Skeletal muscle tissue (tissue), 4 donors: ENCODE measurements around the gene TMEM129. TPM values are rescaled to one million over a fixed set of nuclear protein-coding genes. Genes with fewer than 3 reads are reported as not detected.

Experiments used
- H3K27ac ChIP-seq: one replicate; pipeline ENCODE4 v1.7.0; 2013; ENCODE audit warnings: mild to moderate bottlenecking, low read depth, low read length, inconsistent platforms
- H3K27me3 ChIP-seq, 3 donors: one replicate each; pipeline ENCODE4 v1.7.0; 2013; ENCODE audit warnings: low read length in 3 of 3; ENCODE audit not compliant: control insufficient read depth in 3 of 3, insufficient read depth in 3 of 3
- H3K36me3 ChIP-seq, 3 donors: one replicate each; pipeline ENCODE4 v1.7.0; 2013; ENCODE audit warnings: low read length in 3 of 3; ENCODE audit not compliant: control insufficient read depth in 3 of 3, insufficient read depth in 3 of 3
- H3K4me1 ChIP-seq, 3 donors: one replicate each; pipeline ENCODE4 v1.7.0; 2013; ENCODE audit warnings: low read length in 3 of 3, mild to moderate bottlenecking in 3 of 3; ENCODE audit not compliant: control insufficient read depth in 3 of 3, insufficient read depth in 3 of 3
- H3K4me3 ChIP-seq, 3 donors: one replicate each; pipeline ENCODE4 v1.7.0; 2013; ENCODE audit warnings: low read length in 3 of 3
- H3K9ac ChIP-seq, 3 donors: one replicate each; pipeline ENCODE4 v1.7.0; 2013; ENCODE audit warnings: low read length in 3 of 3, mild to moderate bottlenecking in 3 of 3, moderate library complexity in 2 of 3, low read depth in 1 of 3
- H3K9me3 ChIP-seq, 3 donors: one replicate each; pipeline ENCODE4 v1.7.0; 2013; ENCODE audit warnings: low read length in 3 of 3; ENCODE audit not compliant: control insufficient read depth in 3 of 3
- total RNA-seq: library from RNA; depleted of rRNA; stranded (reverse); fragments of >200 nt; gene quantifications from one replicate; pipeline ENCODE4 v1.2.3, GENCODE V29; 2014
- donor health status: Osteomylitis.

The TMEM129 gene
- total RNA-seq, 1 donor from 2014 or later: 7.3 TPM

- H3K36me3 ChIP-seq: no peaks in the 10 kb centered on the region
- no peaks in the 10 kb centered on the region for H3K9me3 ChIP-seq
- peaks cover 0 to 4% (median 0%) of the 10 kb centered on the region in 3 donors for H3K4me1 ChIP-seq
- H3K9ac ChIP-seq: no peak overlapping the region
- H3K27me3 ChIP-seq: peaks cover 0 to 13% (median 7%) of the 10 kb centered on the region in 3 donors
- H3K4me3 ChIP-seq: no peak overlapping the region
- no peak overlapping the region for H3K27ac ChIP-seq
Observed at GRCh38 chr4:1751919-1752283, 30.8 kb upstream of the TMEM129 start.

DNA sequence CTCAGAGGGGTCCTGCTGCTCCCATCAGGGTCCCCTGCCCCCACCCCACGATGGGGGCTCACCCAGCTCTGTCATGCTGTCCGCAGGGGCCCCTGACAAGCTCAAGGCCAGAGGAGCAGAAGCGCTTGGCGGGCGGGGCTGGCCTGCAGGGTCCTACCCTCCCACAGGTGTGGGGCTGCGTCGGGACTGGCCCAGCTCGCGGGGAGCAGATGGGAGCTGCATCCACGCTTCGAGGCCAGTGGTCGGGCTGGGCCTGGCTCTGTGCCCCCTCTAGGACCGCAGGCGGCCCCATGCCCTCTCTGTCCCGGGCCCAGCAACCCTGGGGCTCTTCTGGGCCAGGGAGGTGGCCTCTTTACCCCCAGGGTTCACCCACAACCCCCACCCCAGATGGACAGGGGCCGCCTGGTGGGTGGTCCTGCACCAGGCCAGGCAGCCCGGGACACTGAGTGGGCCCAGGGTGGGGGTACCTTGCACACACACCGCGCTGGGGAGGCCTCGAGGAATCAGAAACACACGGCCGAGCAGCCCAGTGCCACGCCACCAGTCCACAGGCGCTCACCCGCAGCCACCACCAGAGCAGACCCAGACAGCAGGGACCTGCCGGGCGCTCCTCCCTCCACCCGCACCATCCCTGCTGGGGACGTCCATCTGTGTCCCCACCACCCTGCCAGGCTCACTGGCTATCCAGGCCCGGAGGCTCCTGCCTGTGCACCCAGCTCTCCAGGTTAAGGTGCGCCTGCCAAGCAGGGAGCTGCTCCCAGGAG is 30.2 kb upstream of the TMEM129 start:
- Histone ChIP-seq H3K27me3 (peaks cover 0 to 13% (median 7%) of the 10 kb centered on the region in 3 donors), H3K4me1 (peaks cover 0 to 4% (median 0%) of the 10 kb centered on the region in 3 donors), H3K9me3 (no peaks in the 10 kb centered on the region), H3K27ac (no peak overlapping the region), H3K4me3 (no peak overlapping the region), H3K9ac (no peak overlapping the region), H3K36me3 (no peaks in the 10 kb centered on the region)

GRCh38 chr4:1750381-1751154 is 29.4 kb upstream of the TMEM129 start:
- peaks cover 0 to 13% (median 7%) of the 10 kb centered on the region in 3 donors for H3K27me3 ChIP-seq
- H3K4me1 ChIP-seq: peaks cover 0 to 4% (median 0%) of the 10 kb centered on the region in 3 donors
- no peak overlapping the region for H3K4me3 ChIP-seq

DNA sequence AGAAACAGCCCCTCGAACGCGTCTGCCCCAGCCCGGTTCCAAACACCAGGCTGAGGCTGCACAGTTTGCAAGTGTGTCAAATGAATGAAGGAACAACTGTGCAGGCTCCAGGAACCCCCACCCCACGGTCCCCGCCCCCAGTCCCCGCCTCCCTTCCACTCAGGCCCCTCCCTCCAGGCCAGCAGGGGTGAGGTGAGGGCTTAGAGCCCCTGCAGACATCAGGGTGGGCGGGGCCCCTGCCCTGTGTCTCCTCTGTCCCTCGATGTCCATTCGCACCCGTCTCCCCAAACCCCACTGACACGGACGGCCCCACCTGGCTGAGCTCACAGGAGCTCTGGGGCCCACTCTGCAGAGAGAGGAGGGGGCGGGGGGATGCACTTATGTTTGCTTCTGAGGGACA is 28.7 kb upstream of the TMEM129 start:
- H3K9me3 ChIP-seq: no peaks in the 10 kb centered on the region
- peaks cover 0 to 4% (median 0%) of the 10 kb centered on the region in 3 donors for H3K4me1 ChIP-seq
- no peak overlapping the region for H3K4me3 ChIP-seq
- H3K27me3 ChIP-seq: peaks cover 0 to 13% (median 7%) of the 10 kb centered on the region in 3 donors
- H3K9ac ChIP-seq: no peak overlapping the region
- H3K36me3 ChIP-seq: no peaks in the 10 kb centered on the region
- no peak overlapping the region for H3K27ac ChIP-seq

More at GRCh38 chr4:1750381-1751154, 29.4 kb upstream of the TMEM129 start:
- H3K27ac ChIP-seq: no peak overlapping the region
- H3K36me3 ChIP-seq: no peaks in the 10 kb centered on the region
- no peaks in the 10 kb centered on the region for H3K9me3 ChIP-seq
- H3K9ac ChIP-seq: no peak overlapping the region

- Histone ChIP-seq H3K9me3 (no peaks in the 10 kb centered on the region), H3K4me3 (no peak overlapping the region), H3K27ac (no peak overlapping the region), H3K4me1 (peaks cover 0 to 4% (median 0%) of the 10 kb centered on the region in 3 donors), H3K9ac (no peak overlapping the region), H3K27me3 (peaks cover 0 to 13% (median 7%) of the 10 kb centered on the region in 3 donors), H3K36me3 (no peaks in the 10 kb centered on the region)
Observed at GRCh38 chr4:1749370-1749769, 28.2 kb upstream of the TMEM129 start.

DNA sequence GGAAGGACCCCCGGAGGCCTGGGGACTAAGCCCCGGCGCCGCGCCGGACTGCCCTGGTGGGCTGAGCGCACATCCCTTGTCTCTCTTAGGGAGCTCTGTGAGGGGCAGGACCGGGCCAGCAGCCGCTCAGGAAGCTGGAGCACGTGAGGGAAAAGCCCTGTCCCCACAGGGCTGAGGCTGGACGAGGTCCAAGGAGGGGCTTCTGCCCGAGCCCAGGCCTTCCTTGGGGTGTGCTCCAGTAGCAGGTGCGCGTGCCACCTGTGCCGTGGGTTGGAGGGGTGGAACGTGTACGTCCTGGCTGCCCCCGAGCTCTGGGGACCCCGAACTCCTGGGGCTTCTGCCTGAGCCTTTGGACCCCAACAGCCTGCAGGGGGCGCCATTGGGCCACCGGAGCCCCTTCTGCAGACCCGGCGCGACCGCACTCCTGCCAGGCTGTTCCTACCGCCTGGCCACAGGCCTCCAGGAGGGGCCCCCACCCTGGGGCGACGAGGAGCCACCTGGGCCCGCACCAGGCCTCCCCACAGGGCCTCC is 27.4 kb upstream of the TMEM129 start:
- Histone ChIP-seq H3K27ac (no peak overlapping the region), H3K9me3 (no peaks in the 10 kb centered on the region), H3K36me3 (peaks cover 0 to 5% (median 0%) of the 10 kb centered on the region in 3 donors), H3K4me1 (peaks cover 0 to 4% (median 0%) of the 10 kb centered on the region in 3 donors), H3K4me3 (no peak overlapping the region), H3K27me3 (peaks cover 0 to 13% (median 5%) of the 10 kb centered on the region in 3 donors), H3K9ac (no peak overlapping the region)

- Histone ChIP-seq H3K9ac (no peak overlapping the region), H3K4me1 (peaks cover 0 to 4% (median 0%) of the 10 kb centered on the region in 3 donors), H3K27ac (no peak overlapping the region), H3K36me3 (peaks cover 0 to 5% (median 0%) of the 10 kb centered on the region in 3 donors), H3K4me3 (no peak overlapping the region), H3K9me3 (no peaks in the 10 kb centered on the region), H3K27me3 (peaks cover 0 to 13% (median 4%) of the 10 kb centered on the region in 3 donors)
Observed at GRCh38 chr4:1747603-1747967, 26.5 kb upstream of the TMEM129 start.

DNA sequence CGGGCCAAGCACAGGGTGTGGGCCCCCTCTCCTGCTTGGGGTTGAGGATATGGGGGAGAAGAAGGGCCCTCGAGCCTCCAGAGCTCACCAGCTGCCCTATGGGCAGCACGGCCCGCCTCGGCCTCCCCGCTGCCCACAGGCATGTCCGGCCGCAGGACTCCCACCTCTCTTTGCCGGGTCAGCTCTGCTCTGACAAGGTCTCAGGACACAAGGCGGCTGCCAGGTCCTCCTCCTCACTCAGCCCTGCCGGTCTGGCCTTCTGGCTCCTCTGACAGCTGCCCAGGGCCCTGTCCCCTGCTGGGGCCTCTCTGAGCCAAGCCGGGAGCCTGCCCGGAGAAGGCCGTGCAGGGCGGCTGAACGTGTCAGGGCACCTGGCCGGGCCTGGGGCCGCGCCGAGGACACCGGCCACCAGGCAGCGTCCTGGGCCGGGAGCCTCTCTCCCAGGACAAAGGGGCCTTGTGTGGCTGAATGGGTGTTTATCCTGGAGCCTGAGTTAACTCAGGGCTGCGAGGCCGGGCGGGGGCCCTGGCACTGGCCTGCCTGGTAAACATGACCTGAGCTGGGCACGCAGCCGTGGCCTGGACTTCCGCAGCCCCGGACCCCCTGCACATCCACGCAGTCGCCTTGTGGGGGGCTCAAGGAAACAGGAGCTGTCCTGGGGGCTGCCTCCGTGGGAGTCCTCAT is 25.9 kb upstream of the TMEM129 start:
- H3K4me1 ChIP-seq: peaks cover 0 to 4% (median 0%) of the 10 kb centered on the region in 3 donors
- H3K9me3 ChIP-seq: no peaks in the 10 kb centered on the region
- peaks cover 0 to 7% (median 0%) of the 10 kb centered on the region in 3 donors for H3K36me3 ChIP-seq
- H3K4me3 ChIP-seq: no peak overlapping the region
- H3K27me3 ChIP-seq: peaks cover 0 to 10% (median 4%) of the 10 kb centered on the region in 3 donors
- no peak overlapping the region for H3K27ac ChIP-seq
- no peak overlapping the region for H3K9ac ChIP-seq

GRCh38 chr4:1746265-1746691 is 25.2 kb upstream of the TMEM129 start:
- Histone ChIP-seq H3K36me3 (peaks cover 0 to 8% (median 4%) of the 10 kb centered on the region in 3 donors), H3K9ac (no peak overlapping the region), H3K27ac (no peak overlapping the region), H3K4me3 (no peak overlapping the region), H3K9me3 (no peaks in the 10 kb centered on the region), H3K4me1 (peaks cover 0 to 4% (median 0%) of the 10 kb centered on the region in 3 donors), H3K27me3 (peaks cover 0 to 10% (median 4%) of the 10 kb centered on the region in 3 donors)
